Measurements from ENCODE around the gene CD180.

Gene CD180

DNA sequence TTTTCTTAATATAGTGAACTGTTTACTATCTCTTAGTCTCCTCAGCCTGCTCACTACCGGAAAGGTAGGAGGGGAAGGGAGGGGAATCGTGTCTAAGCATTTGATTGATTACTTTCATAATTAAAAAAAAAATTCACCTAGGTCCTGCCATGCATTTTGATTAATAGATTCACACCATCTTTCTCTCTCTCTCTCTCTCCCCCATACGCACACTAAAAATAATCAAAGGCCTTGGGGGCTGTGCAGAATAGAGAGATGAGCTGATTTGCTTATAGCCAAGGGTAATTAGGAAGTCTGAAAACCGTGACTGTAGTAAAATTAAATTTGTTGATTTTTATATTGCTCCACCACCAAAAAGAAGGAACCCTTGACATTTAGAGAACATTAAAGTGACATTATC, 49.6 kb downstream of the CD180 start:
- TF ChIP-seq, protein P1, sequence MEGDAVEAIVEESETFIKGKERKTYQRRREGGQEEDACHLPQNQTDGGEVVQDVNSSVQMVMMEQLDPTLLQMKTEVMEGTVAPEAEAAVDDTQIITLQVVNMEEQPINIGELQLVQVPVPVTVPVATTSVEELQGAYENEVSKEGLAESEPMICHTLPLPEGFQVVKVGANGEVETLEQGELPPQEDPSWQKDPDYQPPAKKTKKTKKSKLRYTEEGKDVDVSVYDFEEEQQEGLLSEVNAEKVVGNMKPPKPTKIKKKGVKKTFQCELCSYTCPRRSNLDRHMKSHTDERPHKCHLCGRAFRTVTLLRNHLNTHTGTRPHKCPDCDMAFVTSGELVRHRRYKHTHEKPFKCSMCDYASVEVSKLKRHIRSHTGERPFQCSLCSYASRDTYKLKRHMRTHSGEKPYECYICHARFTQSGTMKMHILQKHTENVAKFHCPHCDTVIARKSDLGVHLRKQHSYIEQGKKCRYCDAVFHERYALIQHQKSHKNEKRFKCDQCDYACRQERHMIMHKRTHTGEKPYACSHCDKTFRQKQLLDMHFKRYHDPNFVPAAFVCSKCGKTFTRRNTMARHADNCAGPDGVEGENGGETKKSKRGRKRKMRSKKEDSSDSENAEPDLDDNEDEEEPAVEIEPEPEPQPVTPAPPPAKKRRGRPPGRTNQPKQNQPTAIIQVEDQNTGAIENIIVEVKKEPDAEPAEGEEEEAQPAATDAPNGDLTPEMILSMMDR (conservative IDR thresholded peaks at IDR 0.05; ENCODE audit: low read depth, low read length) = no peak
- H3K4me1 ChIP-seq (ENCODE audit: low read depth, poor library complexity, severe bottlenecking) = no peaks in the 10 kb centered on the region
- no peaks in the 10 kb centered on the region for H3K79me2 ChIP-seq (ENCODE audit: insufficient read depth, low read depth)
- H4K20me1 ChIP-seq (ENCODE audit: insufficient read depth) = no peaks in the 10 kb centered on the region
- no peak overlapping the region for H3K4me3 ChIP-seq (IDR thresholded peaks at IDR 0.05; ENCODE audit: insufficient read depth, low read depth, low read length)
- H2AFZ ChIP-seq (ENCODE audit: low read depth) = no peak overlapping the region
- no peak overlapping the region for H3K9ac ChIP-seq
- H3K4me2 ChIP-seq = no peak overlapping the region
- no peak overlapping the region for H3K27ac ChIP-seq
- H3K27me3 ChIP-seq (ENCODE audit: insufficient read depth, low read depth) = no peaks in the 10 kb centered on the region
- H3K36me3 ChIP-seq (ENCODE audit: insufficient read depth) = no peaks in the 10 kb centered on the region

DNA sequence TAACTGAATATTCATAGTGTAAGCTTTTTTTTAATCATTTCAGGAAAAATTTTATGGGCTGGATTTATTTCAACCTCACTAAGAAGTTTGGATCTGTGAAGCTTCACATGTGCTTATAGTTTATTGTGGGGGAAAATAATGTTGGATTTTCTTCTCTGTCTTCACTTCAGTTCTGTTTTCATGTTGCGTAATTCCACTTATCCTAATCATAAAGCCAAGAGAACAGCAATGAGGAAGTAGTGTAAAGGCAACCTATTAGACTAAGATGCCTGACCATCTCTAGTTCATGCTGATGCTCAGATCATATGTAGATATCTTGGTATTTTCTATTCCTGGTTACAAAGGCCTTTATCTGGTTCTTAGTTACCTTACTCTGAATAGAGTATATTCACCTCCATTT, 50.0 kb downstream of the CD180 start:
- H3K27me3 ChIP-seq (ENCODE audit: insufficient read depth, low read depth) = no peaks in the 10 kb centered on the region
- TF ChIP-seq, protein P1 (conservative IDR thresholded peaks at IDR 0.05; ENCODE audit: low read depth, low read length) = no peak
- no peak overlapping the region for H3K4me2 ChIP-seq
- H3K27ac ChIP-seq = no peak overlapping the region
- no peaks in the 10 kb centered on the region for H3K79me2 ChIP-seq (ENCODE audit: insufficient read depth, low read depth)
- H3K4me1 ChIP-seq (ENCODE audit: low read depth, poor library complexity, severe bottlenecking) = no peaks in the 10 kb centered on the region
- no peaks in the 10 kb centered on the region for H4K20me1 ChIP-seq (ENCODE audit: insufficient read depth)
- H2AFZ ChIP-seq (ENCODE audit: low read depth) = no peak overlapping the region
- H3K36me3 ChIP-seq (ENCODE audit: insufficient read depth) = no peaks in the 10 kb centered on the region
- no peak overlapping the region for H3K9ac ChIP-seq
- no peak overlapping the region for H3K4me3 ChIP-seq (IDR thresholded peaks at IDR 0.05; ENCODE audit: insufficient read depth, low read depth, low read length)

DNA sequence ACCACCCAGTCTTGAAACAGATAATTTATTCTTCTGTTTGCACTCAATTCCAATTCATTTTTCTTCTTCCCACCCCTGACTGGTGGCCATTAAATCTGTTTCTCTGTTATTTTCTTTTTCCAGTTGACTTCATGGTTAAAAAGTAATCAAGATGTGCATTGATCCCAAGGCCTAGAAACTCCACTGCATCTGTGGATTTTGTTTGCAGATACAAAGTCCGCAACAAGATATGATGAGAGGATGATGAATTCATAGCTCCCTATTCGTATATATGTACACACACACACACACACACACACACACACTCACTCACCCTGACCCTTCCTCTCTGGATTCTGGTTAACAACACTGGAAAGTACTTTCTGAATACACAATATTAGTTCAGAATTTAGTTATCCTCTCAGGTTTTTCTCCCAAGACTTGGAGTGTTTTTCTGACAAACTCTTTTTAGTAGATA, 52.4 kb downstream of the CD180 start:
- no peak overlapping the region for H3K4me2 ChIP-seq
- H3K79me2 ChIP-seq (ENCODE audit: insufficient read depth, low read depth) = no peaks in the 10 kb centered on the region
- no peak overlapping the region for H3K9ac ChIP-seq
- no peak overlapping the region for H2AFZ ChIP-seq (ENCODE audit: low read depth)
- no peaks in the 10 kb centered on the region for H3K4me1 ChIP-seq (ENCODE audit: low read depth, poor library complexity, severe bottlenecking)
- no peak overlapping the region for H3K4me3 ChIP-seq (IDR thresholded peaks at IDR 0.05; ENCODE audit: insufficient read depth, low read depth, low read length)
- no peaks in the 10 kb centered on the region for H3K27me3 ChIP-seq (ENCODE audit: insufficient read depth, low read depth)
- H3K27ac ChIP-seq = no peak overlapping the region
- H4K20me1 ChIP-seq (ENCODE audit: insufficient read depth) = no peaks in the 10 kb centered on the region
- TF ChIP-seq, protein P1 (conservative IDR thresholded peaks at IDR 0.05; ENCODE audit: low read depth, low read length) = no peak
- no peaks in the 10 kb centered on the region for H3K36me3 ChIP-seq (ENCODE audit: insufficient read depth)

DNA sequence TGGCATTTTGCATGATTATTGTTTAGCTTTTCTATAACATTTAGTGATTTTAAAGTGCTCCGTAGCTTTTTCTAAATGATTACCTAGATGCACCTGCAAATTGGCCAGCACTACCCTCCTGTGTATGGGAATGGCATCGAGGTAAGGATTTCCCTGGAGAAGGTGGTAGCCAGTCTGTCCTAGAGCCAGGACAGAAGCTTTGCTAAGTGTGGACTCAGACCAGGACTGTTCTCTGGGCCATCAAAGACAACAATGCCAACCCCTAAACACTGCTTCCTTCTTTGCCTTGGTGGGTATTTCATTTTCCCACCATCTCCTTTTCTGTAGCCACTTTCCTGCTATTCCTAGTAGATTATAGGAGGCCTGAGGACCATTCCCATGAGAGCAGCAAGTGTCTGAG, 53.0 kb downstream of the CD180 start:
- H3K27ac ChIP-seq = no peak overlapping the region
- no peaks in the 10 kb centered on the region for H3K36me3 ChIP-seq (ENCODE audit: insufficient read depth)
- no peaks in the 10 kb centered on the region for H3K27me3 ChIP-seq (ENCODE audit: insufficient read depth, low read depth)
- no peak overlapping the region for H3K4me2 ChIP-seq
- H4K20me1 ChIP-seq (ENCODE audit: insufficient read depth) = no peaks in the 10 kb centered on the region
- H3K4me1 ChIP-seq (ENCODE audit: low read depth, poor library complexity, severe bottlenecking) = no peaks in the 10 kb centered on the region
- no peaks in the 10 kb centered on the region for H3K79me2 ChIP-seq (ENCODE audit: insufficient read depth, low read depth)
- no peak overlapping the region for H3K4me3 ChIP-seq (IDR thresholded peaks at IDR 0.05; ENCODE audit: insufficient read depth, low read depth, low read length)
- H2AFZ ChIP-seq (ENCODE audit: low read depth) = no peak overlapping the region
- TF ChIP-seq, protein P1 (conservative IDR thresholded peaks at IDR 0.05; ENCODE audit: low read depth, low read length) = no peak
- no peak overlapping the region for H3K9ac ChIP-seq
